Stimulated activated CD4-positive, alpha-beta T cell treated with anti-CD3 and anti-CD28 coated beads, Interleukin-15, amount 100 ng/mL, for 24 hours (primary cell): ENCODE measurements around the gene MKI67.
"Not testable (repeated sequence)": the region's sequence is repeated elsewhere in the genome, so short reads cannot be mapped to it uniquely, and the experiment has no call there.

ENCODE experiments used
- DNase-seq: peaks from one replicate; pipeline ENCODE4 v3.0.0-alpha.2; 2020

MKI67 gene

GRCh38 chr10:128103229-128103714 lies 23.0 kb downstream of the MKI67 start:
- no peak for DNase-seq

DNA sequence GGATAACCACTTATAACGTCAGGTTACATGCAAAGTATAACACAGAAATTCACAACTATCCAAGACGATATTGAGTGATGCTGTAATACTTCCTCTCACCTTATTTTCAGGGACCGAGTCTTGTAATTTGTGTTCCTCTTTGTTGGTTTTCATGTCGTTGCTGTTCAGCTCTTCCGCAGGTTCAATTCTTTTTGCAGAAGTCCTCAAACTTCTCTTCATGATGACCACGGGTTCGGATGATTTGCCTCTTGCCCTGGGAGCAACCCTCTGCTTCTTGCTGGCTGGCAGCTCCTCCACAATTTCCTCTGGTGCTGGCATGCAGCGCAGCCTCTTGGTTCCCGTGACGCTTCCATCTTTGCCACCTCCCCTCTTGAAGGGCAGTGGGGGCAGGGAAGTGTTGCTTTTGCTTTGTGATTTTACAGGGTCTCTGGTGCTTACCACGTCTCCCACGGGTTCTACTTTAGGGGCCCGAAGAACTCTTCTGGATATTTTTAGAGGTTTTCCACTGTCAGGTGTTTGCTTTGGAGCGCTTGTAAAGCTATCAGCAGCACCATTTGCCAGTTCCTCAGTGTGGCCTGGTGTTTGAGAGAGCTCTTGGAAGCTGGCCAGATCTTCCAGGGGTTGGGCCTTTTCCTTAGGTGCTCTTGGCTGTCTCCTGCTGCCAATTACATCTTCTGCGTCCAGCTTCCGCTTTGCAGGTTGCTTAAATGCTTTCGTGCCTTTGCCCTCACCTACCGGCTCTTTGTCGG lies 23.6 kb downstream of the MKI67 start:
- DNase-seq: no peak

- DNase-seq: no peak
Observed at GRCh38 chr10:128101901-128102300, 24.3 kb downstream of the MKI67 start.

DNA sequence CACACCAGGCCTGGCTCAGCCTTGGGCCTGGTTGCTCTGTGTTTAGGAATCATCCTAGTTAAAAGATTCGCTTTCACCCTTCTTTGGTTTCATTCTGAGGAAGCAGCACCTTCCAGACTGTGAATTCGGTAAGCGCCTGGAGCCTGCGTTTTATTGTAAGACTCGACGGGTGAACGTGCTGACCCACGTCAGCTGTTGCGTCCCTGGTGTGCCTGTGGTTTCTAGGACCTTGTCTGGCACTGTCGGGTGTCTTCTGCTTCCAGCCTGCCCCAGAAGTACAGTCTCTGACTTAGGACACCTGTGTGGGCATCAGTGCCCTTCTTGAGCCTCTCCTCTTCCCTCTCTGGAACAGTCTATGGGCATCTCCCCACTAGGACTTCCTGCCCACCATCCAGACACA lies 26.3 kb downstream of the MKI67 start:
- no peak for DNase-seq

DNA sequence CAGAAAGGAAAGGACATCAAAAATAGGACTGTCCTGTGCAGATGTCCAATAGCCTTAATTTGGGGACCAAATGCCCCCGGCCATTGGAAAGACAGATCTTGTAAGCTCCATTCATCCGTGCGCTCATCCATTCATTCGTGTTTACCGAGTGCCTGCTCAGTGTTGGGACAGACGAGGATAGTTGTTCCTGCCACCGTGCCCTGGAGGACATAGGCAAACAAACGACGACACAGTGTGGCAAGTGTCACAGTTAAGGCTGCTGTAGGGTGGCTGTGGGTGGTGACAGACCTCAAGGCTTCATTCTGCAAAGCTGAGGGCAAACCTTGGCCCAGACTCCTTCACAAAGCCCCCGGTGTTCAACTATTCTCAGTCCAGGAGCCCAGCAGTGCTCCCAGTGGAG lies 27.6 kb downstream of the MKI67 start:
- DNase-seq: no peak

- DNase-seq: no peak
Observed at GRCh38 chr10:128097783-128098182, 28.4 kb downstream of the MKI67 start.

DNA sequence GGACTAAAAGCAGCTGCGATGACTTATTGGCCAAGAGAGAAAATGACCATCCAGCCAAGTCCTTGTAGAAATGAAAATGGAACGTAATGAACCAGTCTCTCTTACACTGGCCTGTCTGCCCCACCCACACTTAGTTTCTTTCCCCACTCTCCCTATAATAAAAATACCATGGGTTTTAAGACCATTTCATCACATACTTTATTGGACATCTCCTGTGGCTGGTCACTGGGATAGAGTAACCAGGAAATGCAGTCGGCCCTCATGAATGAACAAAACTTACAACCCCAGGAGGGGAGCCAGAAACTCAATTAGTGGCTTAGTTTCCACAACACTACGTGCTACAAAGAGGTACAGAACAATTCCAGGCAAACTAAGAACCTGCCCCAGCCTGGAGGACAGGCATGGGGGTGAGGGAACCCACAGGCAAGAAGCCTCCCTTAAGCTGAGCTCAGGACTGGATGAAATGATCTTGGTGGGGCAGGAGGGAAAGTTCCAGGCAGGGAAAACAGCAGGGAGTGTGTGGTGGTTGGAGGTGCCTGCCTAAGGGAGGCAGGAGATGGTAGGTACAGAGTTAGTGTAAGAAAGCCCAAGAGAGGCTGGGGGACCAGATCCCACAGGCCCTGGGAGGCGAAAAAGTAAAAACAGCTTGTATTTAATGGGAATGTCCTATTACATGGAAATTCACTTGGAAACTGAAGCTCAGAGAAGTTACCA lies 29.6 kb downstream of the MKI67 start:
- no peak for DNase-seq

DNA sequence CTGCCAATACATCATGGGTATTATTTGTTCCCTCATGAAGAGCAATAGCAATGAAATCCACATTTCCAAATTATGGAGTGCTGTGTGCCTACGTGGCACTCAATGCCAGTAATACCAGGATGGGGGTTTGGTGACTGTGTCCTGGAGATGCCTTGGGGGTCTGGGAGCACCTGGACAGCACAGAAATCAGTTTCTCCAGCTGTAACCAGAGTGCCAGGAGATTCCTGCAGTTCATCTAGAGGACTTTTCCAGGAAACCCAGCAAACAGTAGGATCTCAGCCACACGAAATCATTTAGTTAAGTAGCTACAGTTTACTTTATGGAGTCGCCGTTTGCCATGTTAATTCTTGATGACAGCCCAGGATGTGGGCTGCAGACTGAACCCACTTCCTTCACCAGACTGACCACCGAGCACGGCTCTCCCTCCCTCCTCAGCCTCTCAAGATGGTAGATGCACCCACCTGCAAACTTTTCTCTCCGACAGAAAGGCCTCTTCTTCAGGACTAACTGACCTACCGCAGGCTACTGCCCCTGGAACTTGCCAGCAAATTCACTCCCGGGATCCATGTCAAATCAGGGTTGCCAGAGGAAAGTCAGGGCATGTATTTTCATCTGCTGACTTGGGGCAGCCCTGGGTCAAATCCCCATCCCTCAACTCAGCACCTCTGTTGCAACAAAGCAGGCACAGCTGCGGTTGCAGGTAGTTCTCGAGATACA lies 30.3 kb downstream of the MKI67 start:
- DNase-seq: no peak

GRCh38 chr10:128095027-128095752 lies 31.0 kb downstream of the MKI67 start:
- peak; percentile 35 for DNase-seq

- DNase-seq: not testable (repeated sequence)
Observed at GRCh38 chr10:128094596-128094995, 31.6 kb downstream of the MKI67 start.

DNA sequence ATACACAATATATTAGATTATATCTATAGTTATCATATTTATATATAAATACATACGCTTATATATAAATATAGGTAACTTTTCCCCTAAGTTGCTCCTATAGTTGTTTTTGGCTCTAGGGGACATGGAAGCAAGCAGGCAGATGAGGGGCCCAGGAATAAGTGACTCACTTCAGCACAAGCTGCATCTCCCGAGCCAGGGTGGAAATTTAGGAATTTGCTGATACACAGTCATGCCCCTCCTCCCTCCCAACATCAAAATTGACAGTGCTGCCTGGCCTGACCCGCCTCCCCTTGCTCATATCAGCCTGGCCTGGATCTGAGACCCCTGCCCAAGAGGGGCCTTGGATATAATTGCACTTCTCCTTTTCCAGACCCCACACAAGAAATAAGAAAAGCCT lies 33.8 kb downstream of the MKI67 start:
- no peak for DNase-seq

- no peak for DNase-seq
Observed at GRCh38 chr10:128091636-128092210, 34.5 kb downstream of the MKI67 start.

GRCh38 chr10:128087884-128088709 lies 38.1 kb downstream of the MKI67 start:
- no peak for DNase-seq

- DNase-seq: no peak
Observed at GRCh38 chr10:128087146-128087883, 38.9 kb downstream of the MKI67 start.

GRCh38 chr10:128086003-128086863 lies 40.0 kb downstream of the MKI67 start:
- no peak for DNase-seq

DNA sequence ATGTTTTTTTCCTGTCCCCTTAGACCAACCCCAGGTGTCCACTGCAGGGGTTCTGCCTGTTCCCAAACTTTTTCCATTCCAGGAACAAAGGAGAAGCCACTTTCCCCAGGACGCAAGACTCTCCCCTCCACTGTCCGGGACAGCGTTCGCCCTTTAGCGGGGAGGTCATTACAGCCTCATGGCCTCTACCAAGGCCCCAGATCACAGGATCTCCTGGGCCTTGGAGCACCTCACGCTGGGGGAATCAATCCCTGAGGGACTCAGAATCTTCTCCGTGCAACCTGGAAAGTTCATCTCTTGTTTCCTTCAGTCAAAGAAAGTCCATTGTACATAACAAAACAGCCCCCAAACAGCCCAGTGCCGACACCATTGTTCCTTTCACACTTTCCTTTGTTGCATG lies 41.2 kb downstream of the MKI67 start:
- no peak for DNase-seq

- no peak for DNase-seq
Observed at GRCh38 chr10:128084364-128084763, 41.9 kb downstream of the MKI67 start.

- DNase-seq: no peak
Observed at GRCh38 chr10:128083191-128083895, 42.9 kb downstream of the MKI67 start.

GRCh38 chr10:128081720-128082119 lies 44.5 kb downstream of the MKI67 start:
- no peak for DNase-seq
